Fibroblast of gingiva (primary cell): ENCODE data around the gene CACNA1C.
A peak's percentile ranks its signal among the peaks of the same experiment; 100 is the strongest.

Experiments used
- DNase-seq: peaks from one replicate; pipeline ENCODE4 v3.0.0-alpha.2; 2011; ENCODE audit warnings: low read depth

Gene CACNA1C

GRCh38 chr12:2297658-2298057 is 244.9 kb downstream of the CACNA1C start:
- no peak for DNase-seq

- DNase-seq = no peak
Measured at GRCh38 chr12:2298556-2299200, 245.9 kb downstream of the CACNA1C start.

GRCh38 chr12:2299206-2299605 is 246.4 kb downstream of the CACNA1C start:
- DNase-seq = no peak

- no peak for DNase-seq
Measured at GRCh38 chr12:2300168-2300567, 247.4 kb downstream of the CACNA1C start.

GRCh38 chr12:2300886-2301285 is 248.1 kb downstream of the CACNA1C start:
- no peak for DNase-seq

- peak; percentile 97 for DNase-seq
Measured at GRCh38 chr12:2301531-2302461, 249.0 kb downstream of the CACNA1C start.

GRCh38 chr12:2302711-2303580 is 250.2 kb downstream of the CACNA1C start:
- DNase-seq = no peak

GRCh38 chr12:2304223-2304622 is 251.4 kb downstream of the CACNA1C start:
- no peak for DNase-seq

- DNase-seq = no peak
Measured at GRCh38 chr12:2306012-2306411, 253.2 kb downstream of the CACNA1C start.

- DNase-seq = no peak
Measured at GRCh38 chr12:2306735-2307134, 253.9 kb downstream of the CACNA1C start.

GRCh38 chr12:2307550-2307949 is 254.8 kb downstream of the CACNA1C start:
- no peak for DNase-seq

- no peak for DNase-seq
Measured at GRCh38 chr12:2309647-2310046, 256.9 kb downstream of the CACNA1C start.

- DNase-seq = peak; percentile 95
Measured at GRCh38 chr12:2311020-2311778, 258.4 kb downstream of the CACNA1C start.

GRCh38 chr12:2312175-2312574 is 259.4 kb downstream of the CACNA1C start:
- DNase-seq = no peak

GRCh38 chr12:2312770-2313169 is 260.0 kb downstream of the CACNA1C start:
- no peak for DNase-seq

- no peak for DNase-seq
Measured at GRCh38 chr12:2314492-2314891, 261.7 kb downstream of the CACNA1C start.

GRCh38 chr12:2317772-2318171 is 265.0 kb downstream of the CACNA1C start:
- no peak for DNase-seq

GRCh38 chr12:2318286-2318685 is 265.5 kb downstream of the CACNA1C start:
- DNase-seq = peak; percentile 43

- DNase-seq = no peak
Measured at GRCh38 chr12:2319136-2319535, 266.3 kb downstream of the CACNA1C start.

- peak; percentile 14 for DNase-seq
Measured at GRCh38 chr12:2319737-2320506, 267.1 kb downstream of the CACNA1C start.

- DNase-seq = no peak
Measured at GRCh38 chr12:2320841-2321240, 268.1 kb downstream of the CACNA1C start.
